Measurements from ENCODE around the gene OPCML. TPM values are rescaled to one million over a fixed set of nuclear protein-coding genes. Genes with fewer than 3 reads are reported as not detected.

OPCML gene
- total RNA-seq, 1 experiment from 2014 or later = 0.94 TPM

DNA sequence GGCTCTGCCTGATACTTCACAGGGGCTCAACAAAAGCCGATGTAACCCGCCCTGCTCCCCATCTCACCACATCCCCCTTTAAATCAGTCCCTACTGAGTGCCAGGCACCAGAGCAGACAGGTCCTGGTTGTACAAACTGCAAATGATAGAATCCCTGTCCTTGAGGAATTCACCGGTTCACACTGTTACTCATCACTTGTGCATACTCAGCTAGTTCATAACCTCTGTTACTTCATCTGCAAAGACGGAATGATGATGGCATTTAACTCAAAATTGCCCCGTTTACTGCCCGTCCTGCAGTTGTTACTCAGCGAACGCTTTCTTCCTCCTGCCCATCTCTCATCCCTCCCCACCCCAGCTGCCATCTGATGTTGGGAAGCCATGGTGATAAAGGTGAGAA is 384.7 kb downstream of the OPCML start:
- no peaks in the 10 kb centered on the region for H3K79me2 ChIP-seq (ENCODE audit: insufficient read depth, low read length)
- no peak overlapping the region for H3K4ac ChIP-seq (ENCODE audit: low read depth, low read length)
- no peak overlapping the region for H3K18ac ChIP-seq (ENCODE audit: insufficient read length, low read depth, low read length)
- Mint-ChIP-seq H3K27me3 (ENCODE audit: low read depth) (peaks cover 6% of the 10 kb centered on the region), H3K9me3 (no peaks in the 10 kb centered on the region), H3K36me3 (ENCODE audit: insufficient read depth in 1 of 3, low read depth in 3 of 3) (no peaks in the 10 kb centered on the region; a peak in 1 of 7 replicates), H3K4me3 (no peak overlapping the region), H3K4me1 (peaks cover 14 to 16% of the 10 kb centered on the region in 2 experiments), H3K27ac (no peak overlapping the region)
- no peak overlapping the region for H3K4me2 ChIP-seq (ENCODE audit: insufficient read depth, insufficient read length, low read length)
- H3T11ph ChIP-seq (ENCODE audit: low read length) = no peak overlapping the region
- DNase-seq = no peak
- no peak overlapping the region for H2BK20ac ChIP-seq (ENCODE audit: low read depth, low read length, poor library complexity, severe bottlenecking)
- H3K14ac ChIP-seq (ENCODE audit: insufficient read depth, low read length) = no peak overlapping the region
- no peak overlapping the region for H2BK120ac ChIP-seq (ENCODE audit: low read depth, low read length, poor library complexity, severe bottlenecking)
- no peak overlapping the region for H4K5ac ChIP-seq (ENCODE audit: insufficient read length, low read depth, low read length)
- no peaks in the 10 kb centered on the region for H3K79me1 ChIP-seq (ENCODE audit: insufficient read depth, low read depth, low read length, poor library complexity, severe bottlenecking)
- no peaks in the 10 kb centered on the region for H3K27me3 ChIP-seq (ENCODE audit: insufficient read depth, low read length)
- H4K20me1 ChIP-seq (ENCODE audit: control insufficient read depth, insufficient read depth, insufficient read length) = no peaks in the 10 kb centered on the region
- H3K56ac ChIP-seq (ENCODE audit: insufficient read length, low read depth, low read length) = no peak overlapping the region
- H3K23ac ChIP-seq (ENCODE audit: insufficient read length, low read depth, low read length) = no peak overlapping the region
- H4K91ac ChIP-seq (ENCODE audit: insufficient read length, low read depth, low read length) = no peak overlapping the region
- no peak overlapping the region for H4K8ac ChIP-seq (replicated peaks; ENCODE audit: insufficient read length, low read depth, low read length)
- H3K23me2 ChIP-seq (ENCODE audit: insufficient read length, low read depth, low read length, poor library complexity, severe bottlenecking) = no peaks in the 10 kb centered on the region
- TF ChIP-seq, protein P1, sequence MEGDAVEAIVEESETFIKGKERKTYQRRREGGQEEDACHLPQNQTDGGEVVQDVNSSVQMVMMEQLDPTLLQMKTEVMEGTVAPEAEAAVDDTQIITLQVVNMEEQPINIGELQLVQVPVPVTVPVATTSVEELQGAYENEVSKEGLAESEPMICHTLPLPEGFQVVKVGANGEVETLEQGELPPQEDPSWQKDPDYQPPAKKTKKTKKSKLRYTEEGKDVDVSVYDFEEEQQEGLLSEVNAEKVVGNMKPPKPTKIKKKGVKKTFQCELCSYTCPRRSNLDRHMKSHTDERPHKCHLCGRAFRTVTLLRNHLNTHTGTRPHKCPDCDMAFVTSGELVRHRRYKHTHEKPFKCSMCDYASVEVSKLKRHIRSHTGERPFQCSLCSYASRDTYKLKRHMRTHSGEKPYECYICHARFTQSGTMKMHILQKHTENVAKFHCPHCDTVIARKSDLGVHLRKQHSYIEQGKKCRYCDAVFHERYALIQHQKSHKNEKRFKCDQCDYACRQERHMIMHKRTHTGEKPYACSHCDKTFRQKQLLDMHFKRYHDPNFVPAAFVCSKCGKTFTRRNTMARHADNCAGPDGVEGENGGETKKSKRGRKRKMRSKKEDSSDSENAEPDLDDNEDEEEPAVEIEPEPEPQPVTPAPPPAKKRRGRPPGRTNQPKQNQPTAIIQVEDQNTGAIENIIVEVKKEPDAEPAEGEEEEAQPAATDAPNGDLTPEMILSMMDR (conservative IDR thresholded peaks at IDR 0.05) = no peak
- no CpG with 5 or more reads among the region's 8 CpGs for WGBS (ENCODE audit: extremely low coverage, insufficient read length, low lambda C conversion rate)
- no peak overlapping the region for H3K9ac ChIP-seq (ENCODE audit: extremely low read depth, insufficient read length, low read length)
- H3K27ac ChIP-seq (ENCODE audit: insufficient read length, low read depth, low read length) = no peak overlapping the region
- H3K9me3 ChIP-seq (ENCODE audit: control insufficient read depth, low read depth, low read length) = no peaks in the 10 kb centered on the region
- H2BK12ac ChIP-seq (ENCODE audit: insufficient read length, low read depth, low read length) = no peak overlapping the region
- H2AK5ac ChIP-seq (ENCODE audit: insufficient read length, low read length) = no peak overlapping the region
- H2BK5ac ChIP-seq (ENCODE audit: insufficient read length, low read length) = no peak overlapping the region
- H2BK15ac ChIP-seq (ENCODE audit: low read depth, low read length) = no peak overlapping the region
- H3K4me1 ChIP-seq (ENCODE audit: insufficient read depth, low read length) = peaks cover 2% of the 10 kb centered on the region; the same call in 1 of the 2 replicates
- H2AFZ ChIP-seq (ENCODE audit: low read length) = no peak overlapping the region

Measured in H9 (cell line).